ENCODE results near the gene CFAP77. TPM values are rescaled to one million over a fixed set of nuclear protein-coding genes. Genes with fewer than 3 reads are reported as not detected.

The CFAP77 gene
- total and polyA plus RNA-seq, 7 experiments from 2014 or later, result not detected

GRCh38 chr9:132422574-132422973, 12.6 kb downstream of the CFAP77 start:
- Histone ChIP-seq H3K36me3 (ENCODE audit: control insufficient read depth in 2 of 3, insufficient read depth in 3 of 3, low read length in 3 of 3) (no peaks in the 10 kb centered on the region), H3K4me1 (ENCODE audit: control insufficient read depth in 2 of 2, insufficient read depth in 2 of 2, low read length in 2 of 2) (no peaks in the 10 kb centered on the region), H3K9me3 (ENCODE audit: control insufficient read depth in 2 of 3, low read length in 3 of 3) (no peaks in the 10 kb centered on the region), H3K4me3 (ENCODE audit: low read length) (no peak overlapping the region), H3K27ac (ENCODE audit: low read depth, low read length) (no peak overlapping the region), H3K27me3 (ENCODE audit: control insufficient read depth in 2 of 2, insufficient read depth in 2 of 2, low read length in 2 of 2) (peaks cover 0 to 3% of the 10 kb centered on the region in 2 donors)
- POLR2A ChIA-PET, result interaction anchor here (0.7 kb wide), 1 partner anchor 1286 kb away, joined by 3 read pairs; no protein-coding TSS in a partner anchor
- Mint-ChIP-seq H3K27ac (no peak overlapping the region), H3K4me3 (no peak overlapping the region), H3K27me3 (peaks cover 52 to 79% (median 56%) of the 10 kb centered on the region in 5 donors), H3K36me3 (no peaks in the 10 kb centered on the region), H3K9me3 (no peaks in the 10 kb centered on the region), H3K4me1 (no peaks in the 10 kb centered on the region)
- no peak for DNase-seq
- CTCF ChIA-PET, result no interaction called here
- intact Hi-C loops (cut with micrococcal nuclease), result no loop called here
- ATAC-seq, result no peak

- H3K9me3 ChIP-seq (ENCODE audit: control insufficient read depth in 2 of 3, low read length in 3 of 3), result no peaks in the 10 kb centered on the region
- ATAC-seq (no peak), DNase-seq (no peak)
- H3K36me3 ChIP-seq (ENCODE audit: control insufficient read depth in 2 of 3, insufficient read depth in 3 of 3, low read length in 3 of 3), result no peaks in the 10 kb centered on the region
- no peaks in the 10 kb centered on the region for H3K9me3 Mint-ChIP-seq
- no peak overlapping the region for H3K4me3 ChIP-seq (ENCODE audit: low read length)
- H3K4me1 ChIP-seq (ENCODE audit: control insufficient read depth in 2 of 2, insufficient read depth in 2 of 2, low read length in 2 of 2), result no peaks in the 10 kb centered on the region
- H3K4me3 Mint-ChIP-seq, result no peak overlapping the region
- peaks cover 43 to 74% (median 49%) of the 10 kb centered on the region in 5 donors for H3K27me3 Mint-ChIP-seq
- no peaks in the 10 kb centered on the region for H3K36me3 Mint-ChIP-seq
- peaks cover 0 to 3% of the 10 kb centered on the region in 2 donors for H3K27me3 ChIP-seq (ENCODE audit: control insufficient read depth in 2 of 2, insufficient read depth in 2 of 2, low read length in 2 of 2)
- intact Hi-C loops (cut with micrococcal nuclease), result no loop called here
- no peak overlapping the region for H3K27ac ChIP-seq (ENCODE audit: low read depth, low read length)
- ChIA-PET POLR2A (no interaction called here), CTCF (no interaction called here)
- H3K27ac Mint-ChIP-seq, result no peak overlapping the region
- H3K4me1 Mint-ChIP-seq, result no peaks in the 10 kb centered on the region
These were observed 13.5 kb downstream of the CFAP77 start for GRCh38 chr9:132423503-132423902.

GRCh38 chr9:132424857-132425674, 15.1 kb downstream of the CFAP77 start:
- Histone ChIP-seq H3K27me3 (ENCODE audit: control insufficient read depth in 2 of 2, insufficient read depth in 2 of 2, low read length in 2 of 2) (peaks cover 0 to 3% of the 10 kb centered on the region in 2 donors), H3K4me1 (ENCODE audit: control insufficient read depth in 2 of 2, insufficient read depth in 2 of 2, low read length in 2 of 2) (no peaks in the 10 kb centered on the region), H3K36me3 (ENCODE audit: control insufficient read depth in 2 of 3, insufficient read depth in 3 of 3, low read length in 3 of 3) (no peaks in the 10 kb centered on the region), H3K4me3 (ENCODE audit: low read length) (no peak overlapping the region), H3K9me3 (ENCODE audit: control insufficient read depth in 2 of 3, low read length in 3 of 3) (no peaks in the 10 kb centered on the region), H3K27ac (ENCODE audit: low read depth, low read length) (no peak overlapping the region)
- intact Hi-C loops (cut with micrococcal nuclease), result no loop called here
- Mint-ChIP-seq H3K4me3 (no peak overlapping the region), H3K36me3 (no peaks in the 10 kb centered on the region), H3K27ac (no peak overlapping the region), H3K4me1 (no peaks in the 10 kb centered on the region), H3K9me3 (peaks cover 0 to 2% (median 0%) of the 10 kb centered on the region in 11 donors), H3K27me3 (peaks cover 39 to 72% (median 45%) of the 10 kb centered on the region in 5 donors)
- POLR2A ChIA-PET, result no interaction called here
- CTCF ChIA-PET, result no interaction called here
- no peak for DNase-seq
- ATAC-seq, result no peak

GRCh38 chr9:132425675-132426062, 15.7 kb downstream of the CFAP77 start:
- intact Hi-C loops (cut with micrococcal nuclease), result no loop called here
- Mint-ChIP-seq H3K27me3 (peaks cover 43 to 72% (median 50%) of the 10 kb centered on the region in 5 donors), H3K27ac (no peak overlapping the region), H3K4me1 (no peaks in the 10 kb centered on the region), H3K36me3 (no peaks in the 10 kb centered on the region), H3K9me3 (peaks cover 0 to 2% (median 0%) of the 10 kb centered on the region in 11 donors), H3K4me3 (no peak overlapping the region)
- DNase-seq, result no peak
- Histone ChIP-seq H3K4me3 (ENCODE audit: low read length) (no peak overlapping the region), H3K27ac (ENCODE audit: low read depth, low read length) (no peak overlapping the region), H3K9me3 (ENCODE audit: control insufficient read depth in 2 of 3, low read length in 3 of 3) (no peaks in the 10 kb centered on the region), H3K27me3 (ENCODE audit: control insufficient read depth in 2 of 2, insufficient read depth in 2 of 2, low read length in 2 of 2) (peaks cover 0 to 3% of the 10 kb centered on the region in 2 donors), H3K4me1 (ENCODE audit: control insufficient read depth in 2 of 2, insufficient read depth in 2 of 2, low read length in 2 of 2) (no peaks in the 10 kb centered on the region), H3K36me3 (ENCODE audit: control insufficient read depth in 2 of 3, insufficient read depth in 3 of 3, low read length in 3 of 3) (no peaks in the 10 kb centered on the region)
- POLR2A ChIA-PET, result no interaction called here
- CTCF ChIA-PET, result no interaction called here
- no peak for ATAC-seq

GRCh38 chr9:132426639-132427414, 16.8 kb downstream of the CFAP77 start:
- H3K4me1 ChIP-seq (ENCODE audit: control insufficient read depth in 2 of 2, insufficient read depth in 2 of 2, low read length in 2 of 2), result no peaks in the 10 kb centered on the region
- H3K27me3 ChIP-seq (ENCODE audit: control insufficient read depth in 2 of 2, insufficient read depth in 2 of 2, low read length in 2 of 2), result peaks cover 0 to 3% of the 10 kb centered on the region in 2 donors
- H3K9me3 ChIP-seq (ENCODE audit: control insufficient read depth in 2 of 3, low read length in 3 of 3), result no peaks in the 10 kb centered on the region
- no peak overlapping the region for H3K27ac ChIP-seq (ENCODE audit: low read depth, low read length)
- no peaks in the 10 kb centered on the region for H3K36me3 ChIP-seq (ENCODE audit: control insufficient read depth in 2 of 3, insufficient read depth in 3 of 3, low read length in 3 of 3)
- DNase-seq (no peak), ATAC-seq (no peak)
- H3K36me3 Mint-ChIP-seq, result no peaks in the 10 kb centered on the region
- intact Hi-C loops (cut with micrococcal nuclease), result no loop called here
- H3K4me3 ChIP-seq (ENCODE audit: low read length), result no peak overlapping the region
- no peak overlapping the region for H3K4me3 Mint-ChIP-seq
- no peaks in the 10 kb centered on the region for H3K4me1 Mint-ChIP-seq
- H3K27me3 Mint-ChIP-seq, result peaks cover 52 to 83% (median 60%) of the 10 kb centered on the region in 5 donors
- ChIA-PET CTCF (no interaction called here), POLR2A (no interaction called here)
- no peak overlapping the region for H3K27ac Mint-ChIP-seq
- peaks cover 0 to 2% (median 0%) of the 10 kb centered on the region in 11 donors for H3K9me3 Mint-ChIP-seq

- peaks cover 36 to 66% (median 58%) of the 10 kb centered on the region in 5 donors for H3K27me3 Mint-ChIP-seq
- H3K4me3 Mint-ChIP-seq, result no peak overlapping the region
- H3K27ac Mint-ChIP-seq, result no peak overlapping the region
- H3K9me3 Mint-ChIP-seq, result peaks cover 0 to 4% (median 0%) of the 10 kb centered on the region in 11 donors
- intact Hi-C loops (cut with micrococcal nuclease), result no loop called here
- H3K36me3 Mint-ChIP-seq, result no peaks in the 10 kb centered on the region
- H3K36me3 ChIP-seq (ENCODE audit: control insufficient read depth in 2 of 3, insufficient read depth in 3 of 3, low read length in 3 of 3), result no peaks in the 10 kb centered on the region
- ChIA-PET POLR2A (no interaction called here), CTCF (no interaction called here)
- ATAC-seq (no peak), DNase-seq (no peak)
- H3K4me1 ChIP-seq (ENCODE audit: control insufficient read depth in 2 of 2, insufficient read depth in 2 of 2, low read length in 2 of 2), result no peaks in the 10 kb centered on the region
- no peaks in the 10 kb centered on the region for H3K27me3 ChIP-seq (ENCODE audit: control insufficient read depth in 2 of 2, insufficient read depth in 2 of 2, low read length in 2 of 2)
- no peak overlapping the region for H3K27ac ChIP-seq (ENCODE audit: low read depth, low read length)
- no peaks in the 10 kb centered on the region for H3K4me1 Mint-ChIP-seq
- H3K9me3 ChIP-seq (ENCODE audit: control insufficient read depth in 2 of 3, low read length in 3 of 3), result no peaks in the 10 kb centered on the region
- no peak overlapping the region for H3K4me3 ChIP-seq (ENCODE audit: low read length)
These were observed 21.0 kb downstream of the CFAP77 start for GRCh38 chr9:132430998-132431397.

All from naive thymus-derived CD4-positive, alpha-beta T cell (primary cell).